ENCODE data around the gene AGRP.

Gene AGRP

GRCh38 chr16:67481561-67482232 is 1.6 kb downstream of the AGRP start:
- Mint-ChIP-seq H3K4me1 (peaks cover 45% of the 10 kb centered on the region), H3K4me3 (peak overlapping the region; percentile 99), H3K9me3 (no peaks in the 10 kb centered on the region), H3K27ac (peak overlapping the region; percentile 97), H3K27me3 (no peaks in the 10 kb centered on the region)
- peak; percentile 55 for ATAC-seq
- DNase-seq: peak; percentile 13 to 65

DNA sequence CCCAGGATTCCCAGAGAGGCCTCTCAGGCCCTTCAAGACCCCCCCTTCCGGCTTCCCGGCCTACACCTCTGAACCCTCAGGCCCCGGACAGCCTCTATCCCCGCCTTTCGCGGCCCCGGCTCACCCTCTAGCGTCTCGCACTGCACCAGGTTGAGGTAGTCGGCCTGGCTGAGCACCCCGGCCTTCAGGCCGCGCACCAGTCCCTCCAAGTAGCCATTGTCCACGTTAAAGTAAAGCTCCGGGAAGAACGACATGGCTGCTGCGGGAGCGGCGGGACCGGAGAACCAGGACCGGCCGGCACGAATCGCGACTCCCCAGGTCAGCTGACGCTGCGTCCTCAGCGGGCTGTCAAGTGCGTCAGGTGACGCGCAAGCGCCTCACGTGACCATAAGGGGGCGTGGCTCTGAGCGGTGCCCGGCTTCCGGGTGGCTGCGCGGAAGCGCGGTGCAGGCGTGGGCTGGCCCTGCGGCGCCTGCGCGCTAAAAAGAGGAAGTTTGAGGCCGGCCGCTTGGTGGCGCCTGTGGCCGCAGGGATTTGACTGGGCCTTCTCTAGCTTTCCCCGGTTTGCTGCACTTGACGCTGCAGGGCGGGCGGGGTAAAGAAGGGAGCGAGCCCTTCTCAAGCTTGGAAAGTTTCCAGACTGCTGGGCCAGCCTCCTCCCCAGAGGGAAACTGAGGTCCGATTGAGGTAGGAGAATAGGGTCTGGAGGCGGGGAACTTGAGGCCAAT is 2.4 kb downstream of the AGRP start, which contains the start of gene ATP6V0D1:
Gene ATP6V0D1 (minus strand): TSS at position 325 of the 728 bp plus-strand sequence. CDS start 71 bp downstream, at position 254.
- no peaks in the 10 kb centered on the region for H3K27me3 Mint-ChIP-seq
- ATAC-seq (peak; percentile 95), DNase-seq (peak; percentile 99)
- H3K4me1 Mint-ChIP-seq: peaks cover 45% of the 10 kb centered on the region
- peak within 1 kb of the TSS; percentile 97 for H3K27ac Mint-ChIP-seq
- peak within 1 kb of the TSS; percentile 99 for H3K4me3 Mint-ChIP-seq
- no peaks in the 10 kb centered on the region for H3K9me3 Mint-ChIP-seq

DNA sequence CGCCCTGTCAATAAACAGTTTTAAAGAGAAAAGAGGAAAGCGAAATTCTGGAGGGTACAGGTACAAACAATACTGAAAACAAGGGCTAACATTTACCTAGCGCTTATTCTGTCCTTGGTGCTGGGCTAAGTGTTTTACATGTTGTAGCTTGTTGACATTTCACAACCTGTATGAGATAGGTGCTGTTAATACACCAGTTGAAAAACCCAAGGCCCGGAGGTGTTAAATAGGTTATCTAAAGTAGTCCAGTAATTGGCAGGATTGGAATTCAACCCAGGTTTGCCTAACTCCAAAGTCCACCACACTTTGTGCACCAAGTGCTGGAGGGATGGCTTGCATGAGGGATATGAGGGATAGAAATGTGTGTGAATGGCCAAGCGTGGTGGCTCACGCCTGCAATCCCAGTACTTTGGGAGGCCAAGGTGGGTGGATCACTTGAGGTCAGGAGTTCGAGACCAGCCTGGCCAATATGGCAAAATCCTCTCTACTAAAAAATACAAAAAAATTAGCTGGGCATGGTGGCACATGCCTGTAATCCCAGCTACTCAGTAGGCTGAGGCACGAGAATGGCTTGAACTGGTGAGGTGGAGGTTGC is 5.3 kb downstream of the AGRP start:
- ATAC-seq: no peak
- H3K4me3 Mint-ChIP-seq: no peak overlapping the region

GRCh38 chr16:67474551-67475455 is 8.5 kb downstream of the AGRP start:
- peaks cover 32% of the 10 kb centered on the region for H3K4me1 Mint-ChIP-seq
- no peaks in the 10 kb centered on the region for H3K9me3 Mint-ChIP-seq
- H3K27ac Mint-ChIP-seq: peak overlapping the region; percentile 14 to 16
- ATAC-seq (no peak), DNase-seq (no peak)
- no peak overlapping the region for H3K4me3 Mint-ChIP-seq
- no peaks in the 10 kb centered on the region for H3K27me3 Mint-ChIP-seq

More for the DNA sequence above, 5.3 kb downstream of the AGRP start:
- peak overlapping the region in 1 of 2 donors; percentile 37 for H3K27ac Mint-ChIP-seq
- no peaks in the 10 kb centered on the region for H3K9me3 Mint-ChIP-seq
- H3K27me3 Mint-ChIP-seq: no peaks in the 10 kb centered on the region
- H3K4me1 Mint-ChIP-seq: peaks cover 30% of the 10 kb centered on the region
- no peak for DNase-seq

GRCh38 chr16:67471758-67472384 is 11.5 kb downstream of the AGRP start:
- H3K9me3 Mint-ChIP-seq: no peaks in the 10 kb centered on the region
- H3K4me3 Mint-ChIP-seq: no peak overlapping the region
- ATAC-seq (no peak), DNase-seq (no peak)
- no peak overlapping the region for H3K27ac Mint-ChIP-seq
- H3K27me3 Mint-ChIP-seq: no peaks in the 10 kb centered on the region
- H3K4me1 Mint-ChIP-seq: peaks cover 22% of the 10 kb centered on the region

DNA sequence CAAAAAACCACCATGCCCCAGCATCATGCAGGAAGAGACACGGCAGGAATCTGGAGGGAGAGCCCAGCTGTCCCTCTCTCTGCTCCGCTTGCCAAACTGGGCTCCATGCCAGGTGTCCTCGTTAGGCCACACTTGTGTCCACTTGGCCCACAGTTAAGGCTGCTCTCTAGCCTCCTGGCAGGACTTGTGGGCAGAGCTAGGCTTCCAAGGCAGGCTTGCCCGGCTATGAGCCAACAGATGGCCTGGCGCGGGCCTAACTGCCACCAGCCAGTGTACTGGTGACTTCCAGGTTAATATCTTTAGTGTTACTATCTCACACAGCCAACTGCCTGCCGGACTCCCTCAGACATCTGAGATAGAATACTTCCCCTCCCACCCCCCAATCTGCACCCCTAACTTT is 13.0 kb downstream of the AGRP start:
- ATAC-seq (no peak), DNase-seq (no peak)
- H3K9me3 Mint-ChIP-seq: no peaks in the 10 kb centered on the region
- H3K4me3 Mint-ChIP-seq: no peak overlapping the region
- H3K4me1 Mint-ChIP-seq: peaks cover 29% of the 10 kb centered on the region
- no peaks in the 10 kb centered on the region for H3K27me3 Mint-ChIP-seq
- H3K27ac Mint-ChIP-seq: no peak overlapping the region

- Mint-ChIP-seq H3K4me1 (peaks cover 41% of the 10 kb centered on the region), H3K27ac (no peak overlapping the region), H3K27me3 (no peaks in the 10 kb centered on the region), H3K9me3 (no peaks in the 10 kb centered on the region), H3K4me3 (no peak overlapping the region)
- ATAC-seq (no peak), DNase-seq (no peak)
These were observed 14.6 kb downstream of the AGRP start for GRCh38 chr16:67468731-67469130.

DNA sequence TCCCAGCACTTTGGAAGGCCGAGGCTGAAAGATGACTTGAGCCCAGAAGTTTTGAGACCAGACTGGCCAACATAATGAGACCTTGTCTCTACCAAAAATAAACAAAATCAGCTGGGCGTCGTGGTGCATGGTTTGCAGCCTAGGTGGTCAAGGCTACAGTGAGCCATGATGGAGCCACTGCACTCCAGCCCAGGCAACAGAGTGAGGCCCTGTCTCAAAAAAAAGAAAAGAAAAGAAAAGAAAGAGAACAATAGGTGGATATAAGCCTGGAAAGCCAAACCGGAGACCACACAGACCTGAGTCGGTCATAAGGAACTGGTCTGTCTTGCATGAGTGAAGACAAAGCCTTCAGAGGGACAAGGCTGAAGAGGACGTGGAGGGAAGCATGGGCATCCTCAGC is 16.8 kb downstream of the AGRP start:
- peaks cover 38% of the 10 kb centered on the region for H3K4me1 Mint-ChIP-seq
- H3K9me3 Mint-ChIP-seq: no peaks in the 10 kb centered on the region
- no peak overlapping the region for H3K27ac Mint-ChIP-seq
- H3K4me3 Mint-ChIP-seq: no peak overlapping the region
- DNase-seq: no peak
- no peak for ATAC-seq
- H3K27me3 Mint-ChIP-seq: no peaks in the 10 kb centered on the region

- Mint-ChIP-seq H3K9me3 (no peaks in the 10 kb centered on the region), H3K4me3 (no peak overlapping the region), H3K4me1 (peaks cover 33% of the 10 kb centered on the region), H3K27me3 (no peaks in the 10 kb centered on the region), H3K27ac (no peak overlapping the region)
- ATAC-seq (no peak), DNase-seq (no peak)
These were observed 18.8 kb downstream of the AGRP start for GRCh38 chr16:67464565-67464964.

DNA sequence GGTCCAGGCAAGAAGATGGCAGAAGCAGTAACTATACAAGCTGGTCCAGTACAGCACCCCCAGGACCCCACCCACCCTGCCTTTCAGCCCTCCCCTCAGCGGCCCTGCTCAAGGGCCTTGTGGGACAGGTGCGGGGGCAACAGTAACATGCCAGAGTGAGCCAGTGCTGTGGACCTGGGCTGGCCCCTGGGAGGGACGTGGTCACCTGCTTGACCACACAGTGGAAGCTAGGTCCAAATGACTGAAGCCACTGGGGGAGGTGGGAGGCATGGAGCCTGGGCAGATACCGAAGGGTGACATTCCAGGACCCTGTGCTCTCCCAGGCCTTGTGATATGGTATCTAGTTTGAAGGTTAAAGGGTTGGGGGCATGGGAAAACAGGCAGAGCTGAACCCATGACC is 19.7 kb downstream of the AGRP start:
- DNase-seq: no peak
- ATAC-seq: no peak
- H3K27ac Mint-ChIP-seq: no peak overlapping the region
- H3K4me1 Mint-ChIP-seq: peaks cover 33% of the 10 kb centered on the region
- no peaks in the 10 kb centered on the region for H3K27me3 Mint-ChIP-seq
- no peak overlapping the region for H3K4me3 Mint-ChIP-seq
- H3K9me3 Mint-ChIP-seq: no peaks in the 10 kb centered on the region

DNA sequence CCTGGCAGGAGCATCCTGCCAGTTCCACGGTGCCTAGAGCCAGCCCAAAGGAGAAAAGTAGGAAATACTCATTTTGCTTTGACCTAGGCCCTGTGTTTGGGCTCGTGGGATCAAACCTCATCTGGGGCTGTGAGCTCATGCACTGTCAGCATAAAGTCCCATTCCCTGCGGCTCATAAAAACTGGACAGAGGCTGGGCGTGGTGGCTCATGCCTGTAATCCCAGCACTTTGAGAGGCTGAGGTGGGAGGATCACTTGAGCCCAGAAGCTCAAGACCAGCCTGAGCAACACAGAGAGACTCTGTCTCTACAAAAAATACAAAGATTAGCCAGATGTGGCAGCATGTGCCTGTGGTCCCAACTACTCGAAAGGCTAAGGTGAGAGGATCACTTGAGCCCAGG is 20.3 kb downstream of the AGRP start:
- no peaks in the 10 kb centered on the region for H3K27me3 Mint-ChIP-seq
- H3K27ac Mint-ChIP-seq: peak overlapping the region in 1 of 2 donors; percentile 77
- H3K4me1 Mint-ChIP-seq: peaks cover 26% of the 10 kb centered on the region
- no peak overlapping the region for H3K4me3 Mint-ChIP-seq
- ATAC-seq: no peak
- H3K9me3 Mint-ChIP-seq: no peaks in the 10 kb centered on the region
- no peak for DNase-seq

DNA sequence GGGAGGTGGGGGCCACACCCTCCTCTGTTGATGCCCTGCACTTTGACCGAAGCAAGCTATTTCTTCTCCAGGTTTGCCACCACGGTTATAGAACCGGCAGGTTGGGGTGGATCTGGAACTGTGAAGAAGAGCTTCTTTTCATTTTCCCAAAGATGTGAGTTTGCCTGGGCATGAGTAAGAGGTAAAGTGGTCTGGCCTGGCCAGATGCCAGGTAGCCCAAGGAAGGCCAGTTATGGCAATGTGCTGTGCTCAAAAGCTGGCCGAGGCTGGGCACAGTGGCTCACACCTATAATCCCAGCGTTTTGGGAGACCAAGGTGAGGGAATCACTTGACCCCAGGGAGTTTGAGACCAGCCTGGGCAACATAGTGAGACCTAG is 21.1 kb downstream of the AGRP start:
- ATAC-seq (no peak), DNase-seq (no peak)
- Mint-ChIP-seq H3K4me1 (peaks cover 25% of the 10 kb centered on the region), H3K9me3 (no peaks in the 10 kb centered on the region), H3K27ac (no peak overlapping the region), H3K4me3 (no peak overlapping the region), H3K27me3 (no peaks in the 10 kb centered on the region)

DNA sequence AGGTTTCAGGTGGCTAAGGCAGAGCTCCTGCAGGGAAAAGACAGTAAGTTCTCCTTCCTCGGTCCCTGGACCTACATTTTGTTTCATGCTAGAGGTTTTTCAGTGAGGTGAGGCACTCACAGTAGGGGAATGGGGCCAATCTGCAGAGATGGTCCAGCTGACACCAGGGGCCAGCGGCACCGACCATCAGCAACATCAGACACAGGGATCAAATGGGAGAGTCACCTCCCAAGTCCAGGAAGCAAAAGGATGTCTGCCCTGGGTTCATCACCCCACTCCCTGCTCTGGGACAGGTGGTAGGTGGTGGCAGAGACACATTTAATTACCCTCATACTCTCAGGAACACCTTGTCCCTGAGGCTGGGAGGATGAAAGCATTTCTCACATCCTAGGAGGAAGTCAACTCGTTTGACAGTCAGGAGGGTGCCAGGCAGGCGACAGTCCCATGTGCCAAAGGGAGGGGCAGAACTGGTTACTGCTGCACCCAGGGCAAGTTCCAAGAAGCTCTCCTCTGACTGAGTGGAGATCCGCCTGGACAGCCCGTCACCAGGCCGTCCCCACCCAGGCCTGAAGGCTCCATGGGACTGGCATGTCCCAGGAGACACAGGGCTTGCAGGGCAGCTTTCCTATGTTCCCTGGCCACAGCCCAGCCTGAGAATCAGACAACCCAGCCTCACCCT is 21.6 kb downstream of the AGRP start:
- Mint-ChIP-seq H3K27me3 (no peaks in the 10 kb centered on the region), H3K4me1 (peaks cover 30% of the 10 kb centered on the region), H3K4me3 (no peak overlapping the region), H3K9me3 (no peaks in the 10 kb centered on the region), H3K27ac (peak overlapping the region in 1 of 2 donors; percentile 42)
- ATAC-seq: no peak
- no peak for DNase-seq

DNA sequence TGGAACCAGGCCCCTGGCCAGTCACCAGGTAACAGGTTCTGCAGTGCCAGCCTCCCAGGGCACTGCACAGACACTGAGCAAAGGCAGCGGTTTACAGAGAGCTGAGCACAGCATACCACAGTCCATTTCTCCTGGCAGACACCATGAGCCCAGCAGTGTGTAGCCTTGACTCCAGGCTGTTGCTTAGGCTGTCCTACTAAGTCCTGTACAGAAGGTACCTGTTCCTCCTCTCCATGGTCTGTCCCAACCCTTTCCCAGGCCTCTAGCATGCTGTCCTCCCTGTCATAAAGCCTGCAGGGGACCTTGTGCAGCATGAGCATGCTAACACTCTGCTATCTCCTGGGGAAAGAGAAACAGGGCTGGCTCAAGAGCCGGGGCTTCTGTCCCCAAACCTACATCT is 22.4 kb downstream of the AGRP start:
- Mint-ChIP-seq H3K9me3 (no peaks in the 10 kb centered on the region), H3K4me3 (no peak overlapping the region), H3K27me3 (no peaks in the 10 kb centered on the region), H3K27ac (no peak overlapping the region), H3K4me1 (peaks cover 31% of the 10 kb centered on the region)
- ATAC-seq (no peak), DNase-seq (no peak)

All from stimulated activated naive CD8-positive, alpha-beta T cell treated with anti-CD3 and anti-CD28 coated beads, Interleukin-15, amount 100 ng/mL, for 72 hours (primary cell).